Fibroblast of villous mesenchyme (primary cell): ENCODE data around the gene COG5. TPM values are rescaled to one million over a fixed set of nuclear protein-coding genes. Genes with fewer than 3 reads are reported as not detected.
"Not testable (repeated sequence)": the region's sequence is repeated elsewhere in the genome, so short reads cannot be mapped to it uniquely, and the experiment has no call there.

Experiments used
- DNase-seq: peaks from one replicate; pipeline ENCODE4 v3.0.0-alpha.2; 2010; ENCODE audit warnings: low read depth
- H3K4me3 ChIP-seq: 2 replicates; pipeline ENCODE4 v1.5.1; 2011; ENCODE audit warnings: low read depth, mild to moderate bottlenecking, low read length
- CTCF ChIP-seq: IDR thresholded peaks from 2 replicates; pipeline ENCODE4 v1.5.1; 2012; ENCODE audit warnings: low read depth, mild to moderate bottlenecking, low read length; ENCODE audit not compliant: insufficient read depth
- total RNA-seq: library from RNA; depleted of rRNA; stranded (reverse); fragments of >200 nt; gene quantifications from 2 replicates; pipeline ENCODE4 v1.2.3, GENCODE V29; 2012

COG5 gene
- total RNA-seq, 1 donor: 32.0 TPM

- no peak overlapping the region for H3K4me3 ChIP-seq
- no peak for DNase-seq
- no peak for TF ChIP-seq CTCF
Measured at GRCh38 chr7:107248551-107249316, 315.0 kb downstream of the COG5 start.

- DNase-seq, H3K4me3 ChIP-seq: not testable (repeated sequence)
Measured at GRCh38 chr7:107246836-107247235, 316.9 kb downstream of the COG5 start.

GRCh38 chr7:107244613-107245012 lies 319.1 kb downstream of the COG5 start:
- no peak for TF ChIP-seq CTCF
- no peak for DNase-seq
- H3K4me3 ChIP-seq: no peak overlapping the region

- TF ChIP-seq CTCF: no peak
- DNase-seq: no peak
- H3K4me3 ChIP-seq: no peak overlapping the region
Measured at GRCh38 chr7:107242267-107242666, 321.5 kb downstream of the COG5 start.

GRCh38 chr7:107237451-107237850 lies 326.3 kb downstream of the COG5 start:
- no peak for TF ChIP-seq CTCF
- DNase-seq: no peak
- no peak overlapping the region for H3K4me3 ChIP-seq

- TF ChIP-seq CTCF: no peak
- no peak overlapping the region for H3K4me3 ChIP-seq
- no peak for DNase-seq
Measured at GRCh38 chr7:107236862-107237261, 326.9 kb downstream of the COG5 start.

GRCh38 chr7:107234436-107234835 lies 329.3 kb downstream of the COG5 start:
- no peak overlapping the region for H3K4me3 ChIP-seq
- no peak for DNase-seq

More at GRCh38 chr7:107234436-107234835, 329.3 kb downstream of the COG5 start:
- no peak for TF ChIP-seq CTCF
